Measurements from ENCODE around the gene CD24. TPM values are rescaled to one million over a fixed set of nuclear protein-coding genes. Genes with fewer than 3 reads are reported as not detected.

The CD24 gene
- total RNA-seq, 2 experiments from 2014 or later, result 198 to 382 TPM

- H2AFZ ChIP-seq (ENCODE audit: low read length), result no peak overlapping the region
- peak overlapping the region; percentile 74 for H3K27ac ChIP-seq (ENCODE audit: low read depth, low read length, poor library complexity, severe bottlenecking)
- no peaks in the 10 kb centered on the region for H3K9me2 ChIP-seq (ENCODE audit: insufficient read depth, low read length)
- peaks cover 43% of the 10 kb centered on the region for H3K79me2 ChIP-seq (ENCODE audit: insufficient read depth, low read depth, low read length)
- intact Hi-C loops (cut with micrococcal nuclease; ENCODE audit: unreplicated experiment), result loop anchor here (1.0 to 2.0 kb wide), 3 partner anchors 272 to 463 kb away; partner anchors contain the start of genes QRSL1 and RTN4IP1
- BruUV-seq (replicated peaks), result no TSS peak
- no peaks in the 10 kb centered on the region for H3K9me3 ChIP-seq (ENCODE audit: low read length)
- POLR2A ChIA-PET, result interaction anchor here (0.8 to 1.3 kb wide), 11 partner anchors 235 to 460 kb away, joined by 3 to 5 read pairs (median 3); no protein-coding TSS in a partner anchor
- H3K4me1 ChIP-seq (ENCODE audit: insufficient read depth, low read length, poor library complexity, severe bottlenecking), result peaks cover 34% of the 10 kb centered on the region
- DNase-seq (ENCODE audit: low spot score), result peak; percentile 67
- H4K20me1 ChIP-seq (ENCODE audit: insufficient read depth, low read length), result peaks cover 20% of the 10 kb centered on the region
- CTCF ChIA-PET (ENCODE audit: unreplicated experiment), result interaction anchor here (0.5 kb wide), 1 partner anchor 338 kb away, joined by 4 read pairs; no protein-coding TSS in a partner anchor
- TF ChIP-seq EZH2phosphoT487 (IDR thresholded peaks at IDR 0.05; ENCODE audit: borderline replicate concordance, low read depth, low read length) (no peak), CTCF (conservative IDR thresholded peaks at IDR 0.05; ENCODE audit: low read length) (no peak)
- H3K4me3 ChIP-seq (ENCODE audit: low read depth, low read length, poor library complexity, severe bottlenecking), result peak overlapping the region; percentile 84
- H3K4me2 ChIP-seq (ENCODE audit: low read length), result peak overlapping the region; percentile 85
- H3K36me3 ChIP-seq (ENCODE audit: insufficient read depth, low read length), result peaks cover 50% of the 10 kb centered on the region
These were observed 643 bp downstream of the CD24 start for GRCh38 chr6:106973836-106974335.

- intact Hi-C loops (cut with micrococcal nuclease; ENCODE audit: unreplicated experiment), result loop anchor here (2.0 kb wide), 1 partner anchor 462 kb away; no protein-coding TSS in a partner anchor
- CTCF ChIA-PET (ENCODE audit: unreplicated experiment), result no interaction called here
- Histone ChIP-seq H3K9me3 (ENCODE audit: low read length) (no peaks in the 10 kb centered on the region), H2AFZ (ENCODE audit: low read length) (no peak overlapping the region), H4K20me1 (ENCODE audit: insufficient read depth, low read length) (peaks cover 20% of the 10 kb centered on the region), H3K79me2 (ENCODE audit: insufficient read depth, low read depth, low read length) (peaks cover 43% of the 10 kb centered on the region), H3K4me2 (ENCODE audit: low read length) (peak overlapping the region; percentile 85), H3K4me1 (ENCODE audit: insufficient read depth, low read length, poor library complexity, severe bottlenecking) (peaks cover 30% of the 10 kb centered on the region), H3K27ac (ENCODE audit: low read depth, low read length, poor library complexity, severe bottlenecking) (peak overlapping the region; percentile 74), H3K4me3 (ENCODE audit: low read depth, low read length, poor library complexity, severe bottlenecking) (peak overlapping the region; percentile 84), H3K9me2 (ENCODE audit: insufficient read depth, low read length) (no peaks in the 10 kb centered on the region), H3K36me3 (ENCODE audit: insufficient read depth, low read length) (peaks cover 55% of the 10 kb centered on the region)
- peak; percentile 63 for DNase-seq (ENCODE audit: low spot score)
- POLR2A ChIA-PET, result interaction anchor here (0.8 to 1.4 kb wide), 14 partner anchors 35 to 461 kb away, joined by 3 to 5 read pairs (median 3); no protein-coding TSS in a partner anchor
- TF ChIP-seq EZH2phosphoT487 (IDR thresholded peaks at IDR 0.05; ENCODE audit: borderline replicate concordance, low read depth, low read length) (no peak), CTCF (conservative IDR thresholded peaks at IDR 0.05; ENCODE audit: low read length) (no peak)
- no TSS peak for BruUV-seq (replicated peaks)
These were observed 1.3 kb downstream of the CD24 start for GRCh38 chr6:106973018-106973835.

All from OCI-LY7 (cell line).